GM21717 (cell line): ENCODE measurements around the gene TRIM45.
"Not testable (repeated sequence)": the region's sequence is repeated elsewhere in the genome, so short reads cannot be mapped to it uniquely, and the experiment has no call there.

Experiments used
- ATAC-seq: cut with Tn5 transposase; IDR thresholded peaks from one replicate; pipeline ENCODE4 v1.9.1; 2021; ENCODE audit warnings: mild to moderate bottlenecking, moderate library complexity; ENCODE audit not compliant: unreplicated experiment

TRIM45 gene

GRCh38 chr1:117121589-117122329 is at the start of gene TRIM45:
Gene TRIM45 (minus strand): TSS chr1:117121749. CDS start chr1:117121201, 548 bp downstream.
- ATAC-seq: peak; percentile 94

DNA sequence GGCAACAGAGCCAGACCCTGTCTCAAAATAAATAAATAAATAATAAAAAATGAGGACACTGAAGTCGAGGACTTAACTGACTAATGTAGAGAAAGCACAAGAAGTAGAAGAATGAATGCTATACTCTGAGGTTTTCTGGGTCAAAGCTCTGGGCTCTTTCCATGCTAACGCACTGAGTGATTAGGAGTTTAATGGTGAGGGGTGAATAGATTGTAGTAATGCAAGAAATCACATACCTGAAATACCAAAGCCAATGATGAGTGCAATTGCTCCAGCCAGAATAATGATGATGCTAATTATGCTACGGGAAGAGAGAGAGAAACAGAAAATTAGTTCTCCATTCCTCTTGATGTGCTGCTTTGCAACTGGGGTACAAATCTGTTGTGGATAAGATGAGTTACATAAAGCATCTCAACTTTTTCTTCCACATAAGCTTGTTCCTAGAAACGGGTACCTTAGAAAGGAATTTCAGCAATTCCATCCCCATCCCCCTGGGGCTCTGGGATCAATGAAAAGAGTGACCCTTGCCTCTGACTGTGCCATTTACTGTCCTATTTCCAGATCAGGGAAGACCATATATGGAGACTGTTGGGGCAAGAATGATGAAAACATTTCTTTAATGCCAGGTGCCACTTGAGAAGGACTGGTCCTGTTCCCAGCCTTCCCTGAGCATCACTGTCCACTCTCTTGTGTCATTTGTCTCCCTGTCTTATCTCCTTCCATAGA is 48.5 kb upstream of the TRIM45 start:
- no peak for ATAC-seq

DNA sequence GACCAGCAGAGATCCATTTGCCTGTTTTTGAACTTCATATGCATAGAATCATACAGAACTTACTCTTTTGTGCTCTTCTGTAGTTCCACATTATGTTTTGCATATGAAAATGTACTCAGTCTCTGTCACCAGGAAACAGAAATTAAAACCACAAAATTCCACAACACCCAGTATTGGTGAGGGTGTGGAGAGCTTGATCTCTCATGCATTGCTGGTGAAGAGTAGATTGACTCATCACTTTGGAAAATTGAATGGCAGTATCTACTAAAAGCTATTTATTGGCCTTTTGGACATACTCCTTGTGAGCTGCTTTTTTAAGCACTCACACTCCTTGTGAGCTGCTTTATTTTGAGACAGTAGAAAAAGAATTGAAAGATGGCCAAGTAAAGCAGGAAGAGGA is 45.9 kb upstream of the TRIM45 start:
- ATAC-seq: no peak

GRCh38 chr1:117166076-117166475 is 44.5 kb upstream of the TRIM45 start:
- no peak for ATAC-seq

DNA sequence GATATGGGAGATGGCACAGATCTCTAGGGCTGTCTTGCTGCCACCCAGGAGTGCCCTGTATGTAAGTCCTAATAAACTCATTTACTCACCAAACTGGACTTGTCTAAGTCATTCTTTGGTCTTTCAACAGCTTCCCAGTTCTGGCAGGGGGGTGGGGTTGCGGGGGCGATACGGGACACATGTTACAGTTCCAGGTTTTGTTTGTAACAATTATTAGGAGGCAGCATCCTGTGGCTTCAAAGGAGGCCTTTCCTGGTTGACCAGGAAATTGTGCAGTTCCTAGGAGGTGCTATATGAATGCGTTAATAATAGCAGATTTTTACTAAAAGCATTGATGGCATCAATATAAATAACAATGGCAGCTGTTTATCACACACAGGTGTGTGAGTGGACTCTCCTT is 42.7 kb upstream of the TRIM45 start:
- no peak for ATAC-seq

- ATAC-seq: no peak
Observed at GRCh38 chr1:117162816-117163215, 41.3 kb upstream of the TRIM45 start.

DNA sequence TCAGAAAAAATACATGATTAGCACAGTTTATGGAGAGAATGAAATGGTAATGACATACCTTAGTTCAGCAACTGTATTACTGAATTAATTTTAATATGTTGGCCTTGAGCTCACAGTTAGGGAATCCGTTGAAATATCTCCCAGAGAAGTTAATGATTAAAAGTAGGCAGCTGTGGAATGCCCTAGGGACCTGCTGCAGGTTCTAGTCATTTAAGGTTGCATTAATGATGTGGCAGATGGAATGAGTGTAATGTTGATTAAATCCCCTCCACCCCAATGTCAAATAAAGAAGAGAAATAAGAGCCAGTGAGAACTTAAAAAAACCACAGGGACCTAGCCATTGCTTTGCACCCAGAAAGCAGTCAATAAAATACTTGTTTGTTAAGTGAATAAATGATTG is 40.3 kb upstream of the TRIM45 start:
- no peak for ATAC-seq

DNA sequence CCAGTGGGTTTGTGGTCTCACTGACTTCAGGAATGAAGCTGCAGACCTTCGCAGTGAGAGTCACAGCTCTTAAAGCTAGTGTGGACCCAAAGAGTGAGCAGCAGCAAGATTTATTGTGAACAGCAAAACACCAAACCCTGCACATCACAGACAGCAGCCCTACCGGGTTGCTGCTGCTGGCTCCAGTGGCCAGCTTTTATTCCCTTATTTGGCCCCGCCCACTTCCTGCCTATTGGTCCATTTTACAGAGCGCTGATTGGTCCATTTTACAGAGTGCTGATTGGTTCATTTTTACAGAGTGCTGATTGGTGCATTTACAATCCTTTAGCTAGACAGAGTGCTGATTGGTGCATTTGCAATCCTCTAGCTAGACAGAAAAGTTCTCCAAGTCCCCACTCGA is 29.8 kb upstream of the TRIM45 start:
- not testable (repeated sequence) for ATAC-seq

DNA sequence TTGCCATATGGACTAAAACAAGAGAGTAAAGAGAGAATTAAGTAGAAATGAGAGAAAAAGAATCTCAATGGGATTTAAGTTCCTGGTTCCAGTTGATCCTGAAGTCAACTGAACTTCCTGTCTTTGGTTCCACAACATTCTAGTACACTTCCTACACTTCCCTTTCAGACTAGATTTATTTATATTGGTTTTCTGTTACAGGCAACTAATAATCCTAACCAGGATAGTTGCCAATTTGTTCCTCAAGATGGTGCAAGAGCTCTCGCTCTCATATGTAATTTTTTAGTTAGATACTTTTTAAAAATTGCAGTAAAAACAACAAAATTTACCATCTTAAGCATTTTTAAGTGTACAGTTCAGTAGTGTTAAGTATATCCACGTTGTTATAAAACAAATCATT is 28.8 kb upstream of the TRIM45 start:
- no peak for ATAC-seq

GRCh38 chr1:117147856-117148588 is 26.5 kb upstream of the TRIM45 start:
- ATAC-seq: no peak

DNA sequence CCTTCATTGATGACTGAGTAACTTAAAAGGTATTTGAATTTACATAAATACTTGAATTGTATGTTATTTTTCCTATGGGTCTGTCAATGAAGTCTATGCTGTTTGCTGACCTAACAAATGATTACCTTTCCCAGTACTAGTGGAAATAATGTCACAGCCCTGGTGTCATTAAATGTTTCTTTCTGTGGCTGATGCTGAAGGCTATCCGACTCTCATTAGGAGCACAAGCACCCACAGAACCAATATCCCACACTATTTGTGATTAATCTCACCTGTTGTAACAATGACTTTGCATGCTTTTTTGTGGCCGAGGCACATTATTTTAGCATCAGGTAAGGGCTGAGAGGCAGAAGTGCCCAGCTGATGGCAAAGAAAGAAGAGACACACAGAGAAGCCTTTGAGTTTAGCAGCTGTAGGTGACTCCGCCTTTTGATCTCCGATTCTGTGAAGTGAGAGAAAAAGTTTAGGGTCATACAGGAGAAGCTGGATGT is 25.8 kb upstream of the TRIM45 start:
- no peak for ATAC-seq

GRCh38 chr1:117146575-117147340 is 25.2 kb upstream of the TRIM45 start:
- ATAC-seq: no peak

- no peak for ATAC-seq
Observed at GRCh38 chr1:117146072-117146471, 24.5 kb upstream of the TRIM45 start.

DNA sequence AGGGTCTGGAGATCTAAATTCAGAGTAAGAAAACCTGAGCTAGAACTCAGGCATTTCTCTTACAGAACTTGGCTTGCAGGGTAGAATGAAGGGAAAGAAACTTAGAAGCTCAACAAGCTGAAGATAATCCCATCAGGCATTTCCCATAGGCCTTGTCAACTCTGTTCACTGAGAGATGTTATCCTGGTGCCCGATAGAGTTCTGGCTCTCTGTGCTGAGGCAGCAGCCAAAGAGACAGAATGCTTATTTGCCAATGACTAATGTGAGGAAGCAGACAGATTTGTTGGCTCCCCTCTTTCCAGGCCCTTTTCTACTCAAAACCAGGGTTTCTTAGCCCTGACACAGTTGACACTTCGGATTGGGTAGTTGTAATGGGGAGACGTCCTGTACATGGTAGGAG is 22.3 kb upstream of the TRIM45 start:
- ATAC-seq: no peak

DNA sequence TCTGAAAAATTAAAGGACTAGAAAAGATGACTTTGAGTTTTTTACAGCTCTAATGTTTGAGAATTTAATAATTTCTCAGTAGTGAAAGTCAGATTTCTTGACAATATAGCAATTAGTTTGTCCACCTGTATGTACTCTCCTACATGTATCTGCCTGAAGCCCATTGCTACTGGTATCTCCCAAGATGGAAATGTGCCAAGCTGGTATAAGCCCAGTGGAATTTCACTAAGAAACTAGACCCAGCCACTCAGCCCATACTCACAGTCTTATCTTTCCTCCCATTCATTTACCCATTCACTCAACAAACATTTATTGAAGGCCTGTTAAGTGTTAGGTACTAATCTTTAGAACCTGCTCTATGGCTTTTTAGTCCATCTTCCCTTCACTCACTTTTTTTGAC is 21.6 kb upstream of the TRIM45 start:
- ATAC-seq: no peak

GRCh38 chr1:117142200-117142599 is 20.7 kb upstream of the TRIM45 start:
- ATAC-seq: no peak

GRCh38 chr1:117138561-117138960 is 17.0 kb upstream of the TRIM45 start:
- ATAC-seq: no peak

DNA sequence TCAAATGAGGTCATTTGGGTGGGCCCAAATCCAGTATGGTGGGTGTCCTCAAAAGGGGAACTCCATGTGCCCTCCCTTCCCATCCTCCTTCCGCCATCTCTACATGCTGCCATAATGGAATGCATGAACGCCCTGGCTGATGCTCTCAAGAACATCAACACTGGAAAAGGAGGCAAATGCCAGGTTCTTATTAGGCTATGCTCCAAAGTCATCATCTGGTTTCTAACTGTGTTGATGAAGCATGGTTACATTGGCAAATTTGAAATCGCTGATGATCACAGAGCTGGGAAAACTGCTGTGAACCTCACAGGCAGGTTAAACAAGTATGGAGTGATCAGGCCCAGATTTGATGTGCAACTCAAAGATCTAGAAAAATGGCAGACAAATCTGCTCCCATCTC is 16.6 kb upstream of the TRIM45 start:
- ATAC-seq: no peak

DNA sequence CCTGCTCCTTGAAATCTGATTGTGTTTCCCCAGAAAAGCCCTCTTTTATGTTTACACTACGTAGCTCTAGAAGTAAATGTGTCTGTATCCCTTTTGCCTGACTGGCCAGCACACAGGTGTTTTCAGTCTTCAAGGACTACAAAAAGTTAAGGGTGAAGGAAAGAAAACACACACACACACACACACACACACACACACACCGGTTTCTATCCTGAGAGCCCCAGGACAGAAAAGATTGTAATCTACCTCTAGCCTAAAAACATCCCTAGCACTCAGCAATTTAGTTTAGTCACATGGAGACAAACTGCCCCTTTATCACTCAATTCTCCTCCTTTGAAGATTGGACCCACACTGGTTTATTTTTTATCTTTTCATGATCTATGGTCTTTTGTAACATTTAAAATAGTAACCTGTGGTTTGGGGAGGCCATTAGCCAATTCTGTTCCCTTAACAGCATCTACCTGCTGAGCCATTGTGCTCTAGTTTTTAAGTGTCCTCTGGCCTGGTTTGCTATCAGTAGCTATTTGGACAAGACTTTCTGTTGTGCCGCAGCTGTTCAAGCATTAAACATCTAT is 15.8 kb upstream of the TRIM45 start:
- no peak for ATAC-seq

DNA sequence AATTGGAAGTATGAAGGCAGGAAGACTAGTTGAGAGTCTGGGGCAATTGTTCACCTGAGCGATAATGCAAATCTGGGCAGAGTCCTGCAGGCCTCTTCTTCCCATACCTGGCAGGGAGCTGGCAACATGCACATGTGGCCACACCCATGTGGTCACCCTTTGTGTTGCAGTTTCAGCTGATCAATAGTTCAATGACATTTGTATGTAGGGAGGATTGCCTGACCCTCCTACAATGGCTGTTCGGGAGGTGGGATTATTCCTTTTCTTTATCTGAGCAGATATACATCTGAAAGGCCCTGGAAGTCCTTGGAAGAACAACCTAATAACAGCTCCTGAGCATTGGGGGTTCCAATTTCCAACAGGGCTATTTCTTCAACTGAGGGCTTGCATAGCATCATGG is 15.2 kb upstream of the TRIM45 start:
- ATAC-seq: no peak

- no peak for ATAC-seq
Observed at GRCh38 chr1:117135329-117135728, 13.8 kb upstream of the TRIM45 start.
